ENCODE results near the gene IGSF11.

DNA sequence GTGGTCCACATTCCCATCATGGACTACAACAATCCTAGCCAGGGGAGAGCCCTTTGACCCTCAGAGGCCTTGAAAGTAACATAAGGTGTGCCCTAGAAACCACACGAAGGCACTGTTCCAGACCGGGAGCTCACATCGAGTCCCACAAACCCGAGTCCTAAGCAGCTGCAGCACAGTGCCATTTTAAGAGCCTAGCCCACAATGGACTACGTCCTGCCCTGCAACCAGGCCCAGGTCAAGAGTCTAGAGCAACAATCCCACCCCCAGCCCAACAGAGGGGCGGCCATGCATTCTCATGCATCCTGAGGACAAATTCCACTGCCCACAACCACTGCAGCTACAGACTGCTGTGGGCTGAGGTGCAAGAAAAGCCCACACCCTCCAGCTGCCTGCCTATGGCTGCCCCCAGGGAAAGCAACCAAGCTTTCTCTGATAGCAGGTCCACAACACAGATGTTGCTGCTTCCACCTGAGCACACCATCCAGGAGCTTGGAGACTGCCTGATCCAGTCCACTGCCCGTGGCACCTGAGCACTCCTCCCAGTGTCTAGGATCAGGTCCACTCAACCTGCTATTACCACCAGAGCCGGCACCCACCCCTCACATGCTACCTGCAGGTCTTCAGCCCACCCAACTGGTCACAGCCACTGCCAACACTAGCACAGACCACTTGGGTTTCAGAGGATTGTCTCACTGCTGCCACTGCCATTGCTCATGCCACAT lies 56.8 kb downstream of the IGSF11 start:
- TF ChIP-seq, protein P1, sequence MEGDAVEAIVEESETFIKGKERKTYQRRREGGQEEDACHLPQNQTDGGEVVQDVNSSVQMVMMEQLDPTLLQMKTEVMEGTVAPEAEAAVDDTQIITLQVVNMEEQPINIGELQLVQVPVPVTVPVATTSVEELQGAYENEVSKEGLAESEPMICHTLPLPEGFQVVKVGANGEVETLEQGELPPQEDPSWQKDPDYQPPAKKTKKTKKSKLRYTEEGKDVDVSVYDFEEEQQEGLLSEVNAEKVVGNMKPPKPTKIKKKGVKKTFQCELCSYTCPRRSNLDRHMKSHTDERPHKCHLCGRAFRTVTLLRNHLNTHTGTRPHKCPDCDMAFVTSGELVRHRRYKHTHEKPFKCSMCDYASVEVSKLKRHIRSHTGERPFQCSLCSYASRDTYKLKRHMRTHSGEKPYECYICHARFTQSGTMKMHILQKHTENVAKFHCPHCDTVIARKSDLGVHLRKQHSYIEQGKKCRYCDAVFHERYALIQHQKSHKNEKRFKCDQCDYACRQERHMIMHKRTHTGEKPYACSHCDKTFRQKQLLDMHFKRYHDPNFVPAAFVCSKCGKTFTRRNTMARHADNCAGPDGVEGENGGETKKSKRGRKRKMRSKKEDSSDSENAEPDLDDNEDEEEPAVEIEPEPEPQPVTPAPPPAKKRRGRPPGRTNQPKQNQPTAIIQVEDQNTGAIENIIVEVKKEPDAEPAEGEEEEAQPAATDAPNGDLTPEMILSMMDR (conservative IDR thresholded peaks at IDR 0.05; ENCODE audit: low read depth, low read length) = no peak
- no peak for TF ChIP-seq EZH2phosphoT487 (IDR thresholded peaks at IDR 0.05; ENCODE audit: borderline replicate concordance, low read length)
